Ishikawa (cell line): ENCODE results near the gene MYO7A.

Experiments used
- CEBPB ChIP-seq: IDR thresholded peaks from 2 replicates; pipeline ENCODE4 v1.6.1; 2012
- CREB1 ChIP-seq: IDR thresholded peaks from 2 replicates; pipeline ENCODE4 v1.6.1; 2012; ENCODE audit warnings: low read depth
- EP300 ChIP-seq: IDR thresholded peaks from 2 replicates; pipeline ENCODE4 v1.6.1; 2012; ENCODE audit warnings: borderline replicate concordance
- FOXM1 ChIP-seq: IDR thresholded peaks from 2 replicates; pipeline ENCODE4 v1.6.1; 2012; ENCODE audit warnings: low read depth, borderline replicate concordance
- MAX ChIP-seq: IDR thresholded peaks from 2 replicates; pipeline ENCODE4 v1.6.1; 2012
- NFIC ChIP-seq: IDR thresholded peaks from 2 replicates; pipeline ENCODE4 v1.6.1; 2012
- RAD21 ChIP-seq: IDR thresholded peaks from 2 replicates; pipeline ENCODE4 v1.6.1; 2012; ENCODE audit warnings: low read depth
- TCF12 ChIP-seq: IDR thresholded peaks from 2 replicates; pipeline ENCODE4 v1.6.1; 2012; ENCODE audit warnings: low read depth
- TEAD4 ChIP-seq: IDR thresholded peaks from 2 replicates; pipeline ENCODE4 v1.6.1; 2012
- USF1 ChIP-seq: IDR thresholded peaks from 2 replicates; pipeline ENCODE4 v1.6.1; 2012
- YY1 ChIP-seq: IDR thresholded peaks from 2 replicates; pipeline ENCODE4 v1.6.1; 2012; ENCODE audit warnings: low read depth
- ZBTB7A ChIP-seq: IDR thresholded peaks from 2 replicates; pipeline ENCODE4 v1.6.1; 2012; ENCODE audit warnings: low read depth

GRCh38 chr11:77199137-77199745, 71.2 kb downstream of the MYO7A start:
- no peak for TF ChIP-seq MAX
- no peak for TF ChIP-seq ZBTB7A
- no peak for TF ChIP-seq FOXM1
- TF ChIP-seq TEAD4 = no peak
- no peak for TF ChIP-seq YY1
- no peak for TF ChIP-seq EP300
- no peak for TF ChIP-seq CREB1
- TF ChIP-seq CEBPB = no peak
- no peak for TF ChIP-seq TCF12
- no peak for TF ChIP-seq RAD21
- TF ChIP-seq USF1 = no peak
- no peak for TF ChIP-seq NFIC
